Keratinocyte (primary cell): ENCODE measurements around the gene GOLGA6D.
"Not testable (repeated sequence)": the region's sequence is repeated elsewhere in the genome, so short reads cannot be mapped to it uniquely, and the experiment has no call there.

Experiments used
- CTCF ChIP-seq, 3 experiments: IDR thresholded peaks in 1 of 3; conservative IDR thresholded peaks in 1 of 3; optimal IDR thresholded peaks in 1 of 3; 2 replicates in 2 of 3; 3 replicates in 1 of 3; pipeline versions ENCODE3 to v1.5.1; 2011; ENCODE audit warnings: low read length in 3 of 3, mild to moderate bottlenecking in 3 of 3, moderate library complexity in 2 of 3, control low read depth in 1 of 3, inconsistent platforms in 1 of 3; ENCODE audit not compliant: insufficient read depth in 2 of 3; ENCODE audit errors: extremely low read depth in 1 of 3
- EZH2 ChIP-seq: IDR thresholded peaks from one replicate; pipeline ENCODE4 v1.6.1; 2012; ENCODE audit warnings: inconsistent platforms, mild to moderate bottlenecking, low read length, moderate library complexity

DNA sequence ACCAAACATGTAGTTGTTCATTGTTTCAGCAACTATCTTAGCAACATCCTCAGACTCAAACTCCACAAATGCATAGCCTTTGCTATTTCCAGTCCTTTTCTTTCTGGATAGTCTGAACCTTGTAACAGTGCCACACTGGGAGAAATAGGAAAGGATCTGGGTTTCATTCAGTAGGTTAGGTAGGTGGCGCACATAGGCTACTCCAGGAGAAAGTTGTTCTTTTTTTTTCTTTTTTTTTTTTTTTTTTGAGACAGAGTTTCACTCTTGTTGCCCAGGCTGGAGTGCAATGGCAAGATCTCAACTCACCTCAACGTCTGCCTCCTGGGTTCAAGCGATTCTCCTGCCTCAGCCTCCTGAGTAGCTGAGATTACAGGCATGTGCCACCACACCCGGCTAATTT, 30.4 kb upstream of the GOLGA6D start:
- not testable (repeated sequence) for TF ChIP-seq CTCF (optimal IDR thresholded peaks at IDR 0.05 in 1 of 3, IDR thresholded peaks at IDR 0.05 in 1 of 3, conservative IDR thresholded peaks at IDR 0.05 in 1 of 3; ENCODE audit: extremely low read depth in 1 of 3, insufficient read depth in 2 of 3, low read length in 3 of 3); EZH2
